DMS 273 (cell line): ENCODE results near the gene SULT1A4.
"Not testable (repeated sequence)": the region's sequence is repeated elsewhere in the genome, so short reads cannot be mapped to it uniquely, and the experiment has no call there.

ENCODE experiments used
- DNase-seq: peaks from one replicate; lab custom pipeline; 2025; ENCODE audit not compliant: unreplicated experiment; lab: John Stamatoyannopoulos, UW

SULT1A4 gene

GRCh38 chr16:29459706-29460646, at the start of gene SULT1A4:
TSS of gene SULT1A4 (plus strand) at chr16:29459913. CDS start at chr16:29461386, 1,473 bp downstream.
- DNase-seq, result not testable (repeated sequence)

GRCh38 chr16:29423587-29423986, 36.1 kb upstream of the SULT1A4 start:
- not testable (repeated sequence) for DNase-seq

GRCh38 chr16:29425390-29425789, 34.3 kb upstream of the SULT1A4 start:
- not testable (repeated sequence) for DNase-seq

GRCh38 chr16:29453754-29454153, 6.0 kb upstream of the SULT1A4 start:
- not testable (repeated sequence) for DNase-seq

- DNase-seq, result not testable (repeated sequence)
Observed at GRCh38 chr16:29454269-29454668, 5.4 kb upstream of the SULT1A4 start, which contains the start of the genes BOLA2 and SLX1B. TSS of gene BOLA2 (minus strand) at chr16:29454351. CDS start at chr16:29454253, 98 bp downstream. TSS of gene SLX1B (plus strand) at chr16:29454533.

- not testable (repeated sequence) for DNase-seq
Observed at GRCh38 chr16:29454828-29455227, 4.9 kb upstream of the SULT1A4 start.

GRCh38 chr16:29457660-29458059, 2.1 kb upstream of the SULT1A4 start:
- DNase-seq, result not testable (repeated sequence)

GRCh38 chr16:29460647-29461030, 926 bp downstream of the SULT1A4 start:
- DNase-seq, result not testable (repeated sequence)

- DNase-seq, result not testable (repeated sequence)
Observed at GRCh38 chr16:29465985-29466824, 6.5 kb downstream of the SULT1A4 start.

GRCh38 chr16:29466904-29467303, 7.2 kb downstream of the SULT1A4 start:
- not testable (repeated sequence) for DNase-seq

GRCh38 chr16:29467654-29468366, 8.1 kb downstream of the SULT1A4 start:
- DNase-seq, result not testable (repeated sequence)

- not testable (repeated sequence) for DNase-seq
Observed at GRCh38 chr16:29469660-29470059, 9.9 kb downstream of the SULT1A4 start.

- DNase-seq, result not testable (repeated sequence)
Observed at GRCh38 chr16:29472065-29472464, 12.4 kb downstream of the SULT1A4 start.

- not testable (repeated sequence) for DNase-seq
Observed at GRCh38 chr16:29482276-29482675, 22.6 kb downstream of the SULT1A4 start.

GRCh38 chr16:29506308-29506707, 46.6 kb downstream of the SULT1A4 start, which contains the start of gene NPIPB12:
TSS of gene NPIPB12 (minus strand) at chr16:29506408.
- DNase-seq, result not testable (repeated sequence)
